SK-MEL-5 (cell line): ENCODE results near the gene ATF7IP. TPM values are rescaled to one million over a fixed set of nuclear protein-coding genes. Genes with fewer than 3 reads are reported as not detected.

Experiments
- DNase-seq: peaks from one replicate; pipeline ENCODE4 v3.0.0-alpha.2; 2016; ENCODE audit warnings: low read depth, low spot score
- in situ Hi-C: cut with HindIII; loops from 2 replicates; pipeline ENCODE4 v1.10.0; 2016; ENCODE audit warnings: low sequenced_read_pairs, high pct_unique_total_duplicates, low pct_unique_long_range_greater_than_20kb
- total RNA-seq: library from RNA; depleted of rRNA; stranded (reverse); fragments of >200 nt; shearing (Covaris generic); gene quantifications from 2 replicates; pipeline ENCODE4 v1.2.3, GENCODE V29; 2014

Gene ATF7IP
- total RNA-seq, 1 experiment from 2014 or later = 19.4 TPM

- in situ Hi-C loops = no loop called here
- no peak for DNase-seq
Measured at GRCh38 chr12:14442221-14442881, 76.9 kb downstream of the ATF7IP start.

DNA sequence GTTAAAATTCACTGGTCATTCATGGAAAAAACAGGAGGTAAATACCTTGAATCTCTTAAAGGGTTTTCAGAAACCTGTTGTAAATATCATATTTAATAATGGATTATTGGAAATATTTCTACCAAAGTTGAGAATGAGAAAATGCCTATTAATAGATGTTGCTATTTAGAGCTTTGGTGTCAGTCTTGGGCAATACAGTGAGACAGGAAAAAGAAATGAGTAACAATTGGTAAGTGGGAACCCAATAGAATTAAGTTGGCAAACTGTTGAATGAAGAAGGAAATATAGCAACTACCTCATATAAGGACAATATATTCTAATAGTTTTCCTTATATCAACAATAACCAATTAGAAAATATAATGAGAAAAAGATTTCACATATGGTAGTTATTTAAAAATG lies 78.0 kb downstream of the ATF7IP start:
- no peak for DNase-seq

GRCh38 chr12:14450479-14450878 lies 85.0 kb downstream of the ATF7IP start:
- no peak for DNase-seq
- in situ Hi-C loops = no loop called here

More for the DNA sequence above, 78.0 kb downstream of the ATF7IP start:
- in situ Hi-C loops = no loop called here

DNA sequence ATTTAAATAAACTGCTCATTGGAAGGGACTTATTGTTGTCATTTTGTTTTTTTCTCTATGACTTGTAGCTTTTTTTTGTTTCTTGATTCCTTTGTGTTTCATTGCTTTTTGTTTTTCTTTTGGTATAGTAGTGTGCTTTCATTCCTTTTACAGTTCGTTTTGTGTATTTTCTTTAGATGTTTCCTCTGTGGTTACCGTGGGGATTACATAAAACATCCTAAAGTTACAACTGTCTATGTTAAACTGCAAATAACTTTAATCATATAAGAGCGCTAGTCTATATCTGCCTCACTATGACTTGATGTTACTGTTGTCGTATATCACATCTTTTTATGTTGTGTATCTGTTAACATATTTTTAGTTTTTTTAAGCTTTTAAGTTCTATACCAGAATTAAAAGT lies 86.9 kb downstream of the ATF7IP start:
- no peak for DNase-seq
- in situ Hi-C loops = no loop called here

DNA sequence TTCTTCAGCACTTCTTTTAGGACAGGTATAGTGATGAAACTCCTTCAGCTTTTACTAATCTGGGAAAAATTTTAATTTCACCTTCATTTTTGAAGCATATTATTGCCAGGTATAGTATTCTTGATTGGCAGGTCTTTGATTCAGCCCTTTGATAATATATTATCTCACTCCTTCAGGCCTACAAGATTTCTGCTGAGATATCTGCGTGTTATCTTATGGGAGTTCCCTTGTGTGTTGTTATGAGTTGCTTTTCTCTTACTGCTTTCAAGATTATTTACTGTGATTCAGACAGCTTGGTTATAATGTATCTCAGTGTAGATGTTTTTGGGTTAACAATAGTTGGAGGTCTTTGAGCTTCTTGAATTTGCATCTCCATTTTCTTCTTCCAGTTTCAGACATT lies 87.4 kb downstream of the ATF7IP start:
- DNase-seq = no peak
- in situ Hi-C loops = no loop called here

GRCh38 chr12:14454098-14454907 lies 88.8 kb downstream of the ATF7IP start:
- peak; percentile 87 for DNase-seq
- in situ Hi-C loops = no loop called here

- in situ Hi-C loops = no loop called here
- DNase-seq = no peak
Measured at GRCh38 chr12:14460212-14460841, 94.8 kb downstream of the ATF7IP start.

DNA sequence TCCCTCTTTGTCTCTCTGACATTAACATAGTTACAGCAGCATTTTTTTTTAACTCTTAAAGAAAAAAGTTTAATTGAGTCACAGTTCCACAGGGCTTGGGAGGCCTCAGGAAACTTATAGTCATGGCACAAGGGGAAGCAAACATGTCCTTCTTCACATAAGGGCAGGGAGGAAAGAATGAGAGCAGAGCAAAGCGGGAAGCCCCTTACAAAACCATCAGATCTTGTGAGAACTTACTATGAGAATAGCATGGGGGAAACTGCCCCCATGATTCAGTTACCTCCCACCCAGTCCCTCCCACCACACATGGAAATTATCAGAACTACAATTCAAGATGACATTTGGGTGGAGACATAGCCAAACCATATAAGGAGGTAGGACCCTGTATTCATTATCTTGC lies 106.0 kb downstream of the ATF7IP start:
- in situ Hi-C loops = no loop called here

GRCh38 chr12:14473707-14474287 lies 108.3 kb downstream of the ATF7IP start:
- DNase-seq = peak; percentile 47
- in situ Hi-C loops = no loop called here

More for the DNA sequence above, 106.0 kb downstream of the ATF7IP start:
- DNase-seq = no peak

- DNase-seq = no peak
- in situ Hi-C loops = no loop called here
Measured at GRCh38 chr12:14479004-14479403, 113.5 kb downstream of the ATF7IP start.

- no peak for DNase-seq
- in situ Hi-C loops = no loop called here
Measured at GRCh38 chr12:14481201-14481600, 115.7 kb downstream of the ATF7IP start.

DNA sequence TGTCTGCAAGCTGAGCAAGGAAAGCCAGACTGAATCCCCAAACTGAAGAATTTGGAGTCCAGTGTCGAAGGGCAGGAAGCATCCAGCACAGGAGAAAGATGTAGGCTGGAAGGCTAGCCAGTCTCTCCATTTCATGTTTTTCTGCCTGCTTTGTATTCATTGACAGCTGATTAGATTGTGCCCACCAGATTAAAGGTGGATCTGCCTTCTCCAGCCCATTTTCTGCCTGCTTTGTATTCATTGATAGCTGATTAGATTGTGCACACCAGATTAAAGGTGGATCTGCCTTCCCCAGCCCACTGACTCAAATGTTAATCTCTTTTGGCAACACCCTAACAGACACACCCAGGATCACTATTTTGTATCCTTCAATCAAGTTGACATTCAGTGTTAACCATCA lies 116.9 kb downstream of the ATF7IP start:
- in situ Hi-C loops = no loop called here
- no peak for DNase-seq

GRCh38 chr12:14482886-14483285 lies 117.4 kb downstream of the ATF7IP start:
- in situ Hi-C loops = no loop called here
- no peak for DNase-seq

- DNase-seq = no peak
- in situ Hi-C loops = no loop called here
Measured at GRCh38 chr12:14495326-14495725, 129.8 kb downstream of the ATF7IP start.

- DNase-seq = no peak
- in situ Hi-C loops = loop anchor here (25.0 kb wide), 1 partner anchor 106 kb away; no protein-coding TSS in a partner anchor
Measured at GRCh38 chr12:14505626-14506596, 140.4 kb downstream of the ATF7IP start.

GRCh38 chr12:14510574-14510973 lies 145.1 kb downstream of the ATF7IP start:
- DNase-seq = no peak
- in situ Hi-C loops = loop anchor here (25.0 kb wide), 1 partner anchor 102 kb away; no protein-coding TSS in a partner anchor
